NCI-H524 treated with DMSO at 0.1 percent for 48 hours (cell line): Measurements from ENCODE around the gene PSMA1.
"Not testable (repeated sequence)": the region's sequence is repeated elsewhere in the genome, so short reads cannot be mapped to it uniquely, and the experiment has no call there.

Source experiments
- DNase-seq: peaks from one replicate; lab custom pipeline; 2025; lab: John Stamatoyannopoulos, UW

PSMA1 gene

GRCh38 chr11:14519917-14520746, at the start of gene PSMA1:
PSMA1 (minus strand) TSS chr11:14520386; CDS start chr11:14520299, 87 bp downstream.
- peak; percentile 93 for DNase-seq

DNA sequence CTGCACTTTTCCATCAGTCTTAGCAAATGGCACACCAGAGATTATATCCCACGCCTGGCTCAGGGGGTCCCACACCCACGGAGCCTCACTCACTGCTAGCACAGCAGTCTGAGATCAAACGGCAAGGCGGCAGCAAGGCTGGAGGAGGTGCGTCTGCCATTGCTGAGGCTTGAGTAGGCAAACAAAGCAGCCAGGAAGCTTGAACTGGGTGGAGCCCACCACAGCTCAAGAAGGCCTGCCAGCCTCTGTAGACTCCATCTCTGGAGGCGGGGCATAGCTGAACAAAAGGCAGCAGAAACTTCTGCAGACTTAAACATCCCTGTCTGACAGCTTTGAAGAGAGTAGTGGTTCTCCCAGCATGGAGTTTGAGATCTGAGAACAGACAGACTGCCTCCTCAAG, 49.3 kb upstream of the PSMA1 start:
- not testable (repeated sequence) for DNase-seq

GRCh38 chr11:14567064-14567651, 47.0 kb upstream of the PSMA1 start:
- peak; percentile 37 for DNase-seq

DNA sequence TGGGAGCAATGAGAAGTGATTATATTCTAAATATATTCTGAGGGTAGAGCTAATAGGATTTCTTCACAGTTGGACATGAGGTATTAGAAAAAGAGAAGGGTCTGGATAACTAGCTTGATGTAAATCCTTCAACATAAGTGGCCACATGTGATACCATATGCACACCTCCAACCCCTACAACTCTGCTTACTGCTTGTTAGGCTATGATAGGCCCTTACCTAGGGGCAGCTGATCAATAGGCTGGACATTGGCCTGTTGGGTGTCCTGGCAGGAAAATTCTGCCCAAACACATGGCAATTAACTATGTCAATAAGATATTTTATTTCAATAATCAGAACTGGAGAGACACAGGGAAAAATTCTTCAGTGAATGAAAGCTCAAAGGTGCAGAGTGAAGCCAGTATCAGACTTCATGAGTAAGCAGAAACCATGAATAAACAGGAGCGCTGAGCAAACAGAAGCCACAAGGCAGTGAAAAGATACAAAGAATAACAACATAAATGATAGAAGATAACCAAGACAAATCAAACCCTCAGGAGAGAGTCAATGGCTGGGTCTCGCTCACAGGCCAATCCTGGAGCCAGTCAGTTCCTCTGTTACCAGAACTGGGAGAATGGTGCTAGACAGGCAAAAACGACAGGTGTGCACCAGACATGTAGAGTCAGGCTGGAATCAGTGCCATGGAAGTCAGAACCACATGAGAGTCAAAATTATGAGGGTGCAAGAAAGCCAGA, 46.3 kb upstream of the PSMA1 start:
- peak; percentile 95 for DNase-seq

DNA sequence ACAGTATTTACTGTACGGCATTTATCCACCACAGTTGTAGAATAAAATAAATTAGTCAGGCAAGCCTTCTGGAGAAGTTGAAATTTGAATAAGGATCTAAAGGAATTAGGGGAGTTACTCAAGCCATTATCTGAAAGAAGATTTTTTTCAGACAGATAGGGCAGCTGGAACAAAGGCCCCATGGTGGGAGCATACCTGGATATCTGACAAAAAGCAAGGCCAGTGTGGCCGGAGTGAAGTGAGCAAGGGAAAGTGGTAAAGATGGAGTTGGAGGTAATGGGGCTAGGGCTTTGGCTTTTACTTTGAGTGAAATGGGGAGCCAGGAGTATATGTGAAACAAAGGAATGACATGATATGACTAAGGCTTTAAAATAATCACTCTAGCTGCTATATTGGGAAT, 45.7 kb upstream of the PSMA1 start:
- no peak for DNase-seq

DNA sequence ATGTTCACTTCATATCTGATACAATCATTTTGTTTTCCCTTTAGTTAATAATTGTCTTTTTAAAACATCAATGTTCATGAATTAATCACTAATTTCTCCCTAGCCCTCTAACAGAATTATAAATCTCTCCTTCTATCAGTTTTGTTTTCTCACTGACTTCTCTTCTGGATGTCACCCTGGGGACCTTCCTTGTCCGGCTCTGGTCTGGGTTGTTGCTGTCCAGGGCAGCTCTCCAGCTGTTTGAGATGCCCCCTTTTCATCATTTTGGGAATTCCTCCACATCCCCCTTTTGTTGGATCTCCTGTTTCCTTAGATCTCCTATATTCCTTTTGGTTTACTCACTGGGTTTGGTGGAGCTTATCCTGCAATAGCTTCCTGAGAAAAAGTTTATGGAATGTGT, 35.6 kb upstream of the PSMA1 start:
- no peak for DNase-seq

- no peak for DNase-seq
Measured at GRCh38 chr11:14554959-14555358, 34.8 kb upstream of the PSMA1 start.

DNA sequence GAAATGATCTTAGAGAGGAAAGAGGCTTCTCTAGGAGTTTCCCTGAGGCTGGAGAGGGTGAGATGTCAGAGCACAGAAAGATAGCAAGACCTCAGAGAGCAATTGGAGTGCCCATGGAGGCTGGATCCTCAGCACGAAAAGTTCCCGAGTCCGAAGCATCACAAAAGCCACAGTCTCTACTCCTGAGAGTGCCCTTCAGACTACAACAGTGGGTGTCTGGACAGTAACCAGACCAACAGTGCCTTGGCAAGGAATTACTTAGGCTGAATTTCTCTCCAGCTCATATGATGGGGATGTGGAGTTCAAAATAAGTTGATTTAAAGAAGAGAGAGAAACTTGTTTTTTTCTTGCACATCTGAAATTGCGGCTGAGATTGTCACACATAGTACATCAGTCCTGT, 31.9 kb upstream of the PSMA1 start:
- DNase-seq, result no peak

DNA sequence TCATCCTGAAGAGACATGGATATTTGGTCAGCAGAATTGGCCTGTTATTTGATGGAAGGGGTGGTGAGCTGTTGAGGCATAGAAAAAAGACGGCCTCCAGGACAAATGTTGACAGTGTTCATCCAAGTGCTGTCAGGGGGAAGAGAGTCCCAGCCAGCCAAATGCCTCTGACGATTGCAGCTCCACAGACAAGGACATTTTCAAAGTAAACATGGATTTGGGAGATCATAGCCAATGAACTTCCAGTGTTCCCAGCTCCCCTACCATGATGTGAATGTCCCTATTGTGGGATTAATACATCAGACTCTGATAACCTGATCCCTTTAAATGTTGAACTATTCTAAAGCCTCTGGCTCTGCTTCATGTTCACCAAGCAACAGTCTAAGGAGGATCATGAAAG, 31.2 kb upstream of the PSMA1 start:
- no peak for DNase-seq

DNA sequence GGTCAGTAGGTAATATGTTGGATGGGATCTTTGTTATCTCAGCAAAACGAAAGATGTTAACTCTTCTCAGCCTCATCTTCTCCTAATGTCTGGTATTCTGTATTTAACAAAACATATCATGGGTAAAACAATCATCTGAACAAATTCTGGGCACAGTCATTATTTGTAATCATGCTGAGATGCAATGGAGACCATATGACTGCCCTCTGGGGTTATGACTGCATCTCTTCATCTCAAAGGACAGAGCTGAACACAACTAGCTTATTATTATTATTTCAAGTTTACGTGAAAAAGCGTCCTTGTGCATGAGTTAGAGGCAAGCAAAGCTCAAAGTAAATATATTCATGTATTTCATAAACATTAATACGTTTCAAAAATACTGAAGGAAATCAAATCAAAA, 29.7 kb upstream of the PSMA1 start:
- DNase-seq, result no peak

DNA sequence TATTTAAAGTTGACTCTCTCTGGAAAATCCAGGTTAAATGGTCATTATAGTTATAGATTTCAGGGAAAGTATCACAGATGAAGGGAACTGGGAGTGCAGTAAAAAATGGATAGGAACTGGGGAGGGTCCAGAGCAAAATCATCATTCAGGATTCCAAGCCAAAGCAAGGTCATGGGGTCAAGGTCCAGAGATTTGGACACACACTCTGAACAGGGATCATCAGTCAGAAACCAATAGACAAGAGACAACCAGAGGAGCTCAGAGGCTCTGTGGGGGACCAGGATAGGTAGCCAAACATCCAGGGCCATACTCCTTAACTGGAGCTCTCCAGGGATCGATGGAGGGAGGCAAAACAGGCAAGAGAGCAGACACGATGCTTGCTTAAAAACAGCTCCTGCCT, 27.3 kb upstream of the PSMA1 start:
- DNase-seq, result no peak

DNA sequence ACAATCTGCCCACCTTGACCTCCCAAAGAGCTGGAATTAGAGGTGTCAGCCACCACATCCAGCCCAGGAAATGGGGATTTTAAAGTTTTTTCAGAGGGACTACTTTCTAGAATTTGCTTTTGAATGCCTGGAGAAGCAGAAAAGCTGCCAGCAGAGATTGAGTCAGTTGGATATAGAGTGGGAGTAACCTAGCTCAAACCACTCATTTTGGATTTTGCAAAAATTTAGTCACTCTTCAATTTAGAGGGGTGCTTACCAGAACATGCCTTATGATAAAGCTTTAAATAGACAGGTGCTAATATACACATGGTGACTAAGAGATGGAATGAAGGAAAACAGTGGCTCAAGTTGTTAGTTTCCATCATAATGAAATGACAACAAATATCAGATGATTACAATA, 26.5 kb upstream of the PSMA1 start:
- no peak for DNase-seq

DNA sequence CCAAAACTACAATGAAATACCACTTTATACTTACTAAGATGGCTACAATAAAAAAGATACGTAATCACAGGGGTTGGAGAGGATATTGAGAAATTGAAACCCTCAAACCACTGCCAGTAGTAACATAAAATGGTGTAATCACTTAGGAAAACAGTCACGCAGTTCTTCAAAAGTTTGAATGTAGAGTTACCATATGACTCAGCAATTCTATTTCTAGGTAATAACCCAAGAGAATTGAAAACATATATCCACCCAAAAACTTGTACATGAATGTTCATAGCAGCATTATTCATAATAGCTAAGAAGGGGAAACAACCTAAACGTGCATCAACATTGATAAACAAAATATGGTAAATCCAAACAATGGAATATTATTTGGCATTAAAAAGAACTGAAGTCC, 24.4 kb upstream of the PSMA1 start:
- DNase-seq, result no peak

DNA sequence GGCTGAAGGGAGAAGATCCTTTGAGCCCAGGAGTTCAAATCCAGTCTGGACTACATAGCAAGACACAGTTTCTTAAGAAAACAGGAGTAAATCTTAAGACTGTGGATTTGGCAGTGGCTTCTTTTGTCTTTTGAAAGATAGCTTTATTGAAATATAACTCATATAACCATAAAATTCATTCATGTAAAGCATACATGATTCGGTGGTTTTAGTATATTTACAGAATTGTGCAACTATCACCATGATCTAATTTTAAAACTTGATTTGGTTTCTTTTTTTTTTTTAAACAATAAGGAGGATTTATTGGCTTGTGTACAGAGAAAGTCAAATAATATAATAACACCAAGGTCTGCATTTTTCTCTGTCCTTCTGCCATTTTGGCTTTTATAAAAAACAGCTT, 23.1 kb upstream of the PSMA1 start:
- DNase-seq, result no peak

DNA sequence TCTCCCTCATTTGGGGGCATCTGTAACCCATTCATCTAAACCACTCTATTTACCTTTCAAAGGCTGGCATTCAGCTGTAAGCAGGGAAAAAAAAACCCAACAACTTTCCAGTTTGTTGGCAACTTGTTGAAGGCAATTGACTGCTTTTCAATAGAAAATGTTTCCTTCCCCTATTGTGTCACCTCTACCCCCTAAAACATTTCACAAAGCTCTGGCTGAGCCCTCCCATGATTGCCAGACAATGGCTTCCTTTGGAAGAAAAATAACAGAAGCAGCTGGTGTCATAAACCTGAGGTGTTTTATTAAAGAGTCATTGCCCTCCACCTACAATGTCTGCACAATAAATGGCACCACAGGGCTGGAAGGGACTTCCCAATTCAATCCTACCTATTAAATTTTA, 22.1 kb upstream of the PSMA1 start:
- no peak for DNase-seq

- no peak for DNase-seq
Measured at GRCh38 chr11:14541192-14541947, 21.2 kb upstream of the PSMA1 start.

GRCh38 chr11:14539982-14540421, 19.8 kb upstream of the PSMA1 start:
- DNase-seq, result no peak

- DNase-seq, result no peak
Measured at GRCh38 chr11:14538926-14539554, 18.9 kb upstream of the PSMA1 start.

- no peak for DNase-seq
Measured at GRCh38 chr11:14538271-14538925, 18.2 kb upstream of the PSMA1 start.

DNA sequence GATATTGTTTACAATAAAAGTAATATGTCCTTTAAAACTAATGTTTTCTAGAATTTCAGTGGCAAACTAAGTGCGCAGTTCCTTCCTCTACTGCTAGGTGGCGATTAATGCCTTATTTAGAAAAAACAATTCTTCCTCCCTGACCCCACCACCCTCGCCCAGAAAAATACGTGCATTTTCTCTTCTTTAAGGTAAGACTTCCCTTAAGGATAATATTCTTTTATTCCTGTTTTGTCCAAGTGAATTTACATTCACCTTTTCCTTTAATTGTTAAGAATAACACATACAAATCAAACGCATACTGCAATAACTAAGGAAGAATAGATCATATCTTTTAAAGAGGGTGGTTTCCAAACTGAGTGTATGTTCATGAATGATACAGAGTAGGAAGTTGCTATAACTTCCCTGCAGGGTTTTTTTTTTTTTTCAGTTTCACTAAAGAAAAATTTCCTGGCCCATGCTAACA, 17.0 kb upstream of the PSMA1 start:
- no peak for DNase-seq

DNA sequence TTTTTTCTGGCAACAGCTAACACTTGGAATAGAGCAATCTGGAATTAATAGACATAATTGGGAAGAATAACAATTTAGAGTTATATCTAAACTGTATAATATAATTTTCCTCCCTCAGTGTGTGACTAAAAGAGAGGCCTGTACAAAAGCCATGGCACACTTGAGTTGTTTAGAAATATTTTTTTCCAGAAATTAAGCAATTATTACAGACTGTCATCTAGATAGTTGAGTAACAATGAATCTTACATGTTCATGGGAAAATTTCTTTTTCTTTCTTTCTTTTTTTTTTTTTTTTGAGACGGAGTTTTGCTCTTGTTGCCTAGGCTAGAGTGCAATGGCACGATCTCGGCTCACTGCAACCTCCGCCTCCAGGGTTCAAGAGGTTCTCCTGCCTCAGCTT, 15.0 kb upstream of the PSMA1 start:
- not testable (repeated sequence) for DNase-seq
